Hepatocyte (in vitro differentiated cells): ENCODE measurements around the gene S100A4.

Experiments
- CTCF ChIP-seq: fragments of 200-600 bp; sonication (generic); IDR thresholded peaks from 2 replicates; pipeline ENCODE4 v1.5.1; 2016; ENCODE audit warnings: antibody characterized with exemption, mild to moderate bottlenecking; ENCODE audit not compliant: poor library complexity
- EZH2 ChIP-seq: fragments of 200-600 bp; sonication (generic); IDR thresholded peaks from 2 replicates; pipeline ENCODE4 v1.6.1; 2016; ENCODE audit warnings: antibody characterized with exemption, mild to moderate bottlenecking, borderline replicate concordance
- EZH2phosphoT487 ChIP-seq: fragments of 200-600 bp; sonication (generic); IDR thresholded peaks from one replicate; pipeline ENCODE4 v1.6.1; 2018; ENCODE audit warnings: antibody characterized with exemption, mild to moderate bottlenecking, low read depth, moderate library complexity; ENCODE audit not compliant: unreplicated experiment, severe bottlenecking

- TF ChIP-seq EZH2phosphoT487, result no peak
- TF ChIP-seq CTCF, result no peak
- TF ChIP-seq EZH2, result no peak
Measured at GRCh38 chr1:153541641-153542590, 3.7 kb downstream of the S100A4 start.
